Cortex of kidney (tissue), 1 donor: ENCODE measurements around the gene TLK1.

Experiments used
- DNase-seq: peaks from one replicate; lab custom pipeline; 2025; lab: John Stamatoyannopoulos, UW

Gene TLK1

DNA sequence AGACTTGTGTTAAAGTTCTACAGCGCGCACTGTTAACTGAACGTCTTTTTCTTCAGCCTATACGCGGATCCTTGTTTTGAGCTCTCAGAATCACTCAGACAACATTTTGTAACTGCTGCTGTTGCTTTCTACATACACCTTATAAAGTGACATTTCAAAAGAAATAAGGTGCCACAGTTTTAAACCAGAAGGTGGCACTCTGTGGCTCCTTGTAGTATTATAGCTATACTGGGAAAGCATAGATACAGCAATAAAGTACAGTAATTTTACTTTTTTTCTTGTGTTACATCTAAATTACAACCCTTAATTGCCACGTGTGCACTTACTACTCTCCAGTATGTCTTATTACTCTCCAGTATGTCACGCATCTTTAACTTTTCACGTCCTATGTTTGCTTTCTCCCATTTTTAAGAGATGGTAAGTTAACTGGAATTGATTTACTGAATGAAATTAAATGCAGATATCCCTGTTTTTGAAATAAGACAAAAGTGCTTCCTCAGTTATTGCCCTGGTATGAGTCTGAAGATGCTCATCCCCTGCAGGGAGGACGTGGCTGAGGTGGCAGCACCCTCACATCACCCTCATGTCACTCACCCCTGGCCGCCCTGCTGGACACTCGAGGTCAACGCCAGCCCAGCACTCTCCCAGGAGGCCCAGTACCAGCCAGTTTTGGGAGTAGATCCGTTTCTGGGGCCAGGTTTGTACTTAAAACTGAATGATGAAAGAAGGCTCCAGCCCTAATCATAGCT is 193.9 kb downstream of the TLK1 start:
- DNase-seq: no peak

DNA sequence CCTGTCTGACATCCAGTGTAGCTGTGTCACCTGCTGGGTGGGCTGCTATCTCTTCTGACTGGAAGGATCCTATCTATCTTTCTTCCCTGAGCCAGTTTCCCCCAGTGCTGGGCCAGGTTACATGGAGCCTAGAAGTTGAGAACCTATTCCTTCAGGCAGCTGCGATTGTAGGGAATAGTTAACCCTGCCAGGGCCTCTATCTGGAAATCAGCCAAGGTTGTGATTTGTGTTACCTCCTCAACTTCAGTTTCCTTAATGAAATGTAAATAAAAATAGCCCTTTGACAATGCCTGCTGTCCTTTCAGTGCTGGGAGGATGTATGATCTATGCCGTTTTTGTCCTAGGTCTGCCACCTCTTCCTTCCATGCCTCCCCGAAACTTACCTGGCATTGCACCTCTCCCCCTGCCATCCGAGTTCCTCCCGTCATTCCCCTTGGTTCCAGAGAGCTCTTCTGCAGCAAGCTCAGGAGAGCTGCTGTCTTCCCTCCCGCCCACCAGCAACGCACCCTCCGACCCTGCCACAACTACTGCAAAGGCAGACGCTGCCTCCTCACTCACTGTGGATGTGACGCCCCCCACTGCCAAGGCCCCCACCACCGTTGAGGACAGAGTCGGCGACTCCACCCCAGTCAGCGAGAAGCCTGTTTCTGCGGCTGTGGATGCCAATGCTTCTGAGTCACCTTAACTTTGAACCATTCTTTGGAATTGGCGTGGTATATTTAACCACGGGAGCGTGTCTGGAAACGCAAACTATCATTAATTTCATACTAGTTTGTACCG is 195.1 kb downstream of the TLK1 start:
- DNase-seq: no peak

- DNase-seq: no peak
Measured at GRCh38 chr2:170963386-170963785, 197.3 kb downstream of the TLK1 start.

DNA sequence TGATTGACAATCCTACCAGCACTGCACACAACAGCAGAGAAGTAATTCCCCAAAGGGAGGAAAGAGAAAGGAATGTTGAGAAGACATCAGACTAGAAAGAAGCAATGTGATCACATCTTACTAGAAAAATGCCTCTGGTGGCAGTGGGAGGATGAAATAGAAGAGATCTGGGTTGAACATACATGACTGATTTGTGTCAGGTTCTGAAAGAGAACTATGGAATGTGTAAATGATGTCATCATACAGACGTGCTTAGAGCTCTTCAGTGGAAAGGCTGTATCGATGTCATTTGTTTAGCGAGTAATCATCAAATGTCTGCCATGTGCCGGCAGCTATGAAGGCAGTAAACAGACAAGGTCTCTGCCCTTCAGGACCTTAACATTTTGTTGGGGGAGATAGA is 206.8 kb downstream of the TLK1 start:
- no peak for DNase-seq

GRCh38 chr2:170950221-170950761 is 210.4 kb downstream of the TLK1 start:
- DNase-seq: no peak

- no peak for DNase-seq
Measured at GRCh38 chr2:170949415-170949814, 211.3 kb downstream of the TLK1 start.

GRCh38 chr2:170944545-170944944 is 216.1 kb downstream of the TLK1 start:
- no peak for DNase-seq

DNA sequence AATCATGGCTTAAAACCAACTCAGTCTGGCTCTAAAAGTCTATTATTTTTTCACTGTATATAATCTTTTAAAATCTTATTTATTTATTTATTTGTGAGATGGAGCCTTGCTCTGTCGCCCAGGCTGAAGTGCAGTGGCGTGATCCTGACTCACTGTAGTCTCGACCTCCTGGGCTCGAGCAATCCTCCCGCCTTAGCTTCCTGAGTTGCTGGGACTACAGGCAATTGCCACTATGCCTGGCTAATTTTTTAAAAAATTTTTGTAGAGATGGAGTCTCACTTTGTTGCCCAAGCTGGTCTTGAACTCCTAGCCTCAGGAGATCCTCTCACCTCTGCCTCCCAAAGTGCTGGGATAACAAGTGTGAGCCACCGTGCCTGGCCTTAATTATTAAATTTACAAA is 217.1 kb downstream of the TLK1 start:
- no peak for DNase-seq

- DNase-seq: no peak
Measured at GRCh38 chr2:170943041-170943440, 217.7 kb downstream of the TLK1 start.

DNA sequence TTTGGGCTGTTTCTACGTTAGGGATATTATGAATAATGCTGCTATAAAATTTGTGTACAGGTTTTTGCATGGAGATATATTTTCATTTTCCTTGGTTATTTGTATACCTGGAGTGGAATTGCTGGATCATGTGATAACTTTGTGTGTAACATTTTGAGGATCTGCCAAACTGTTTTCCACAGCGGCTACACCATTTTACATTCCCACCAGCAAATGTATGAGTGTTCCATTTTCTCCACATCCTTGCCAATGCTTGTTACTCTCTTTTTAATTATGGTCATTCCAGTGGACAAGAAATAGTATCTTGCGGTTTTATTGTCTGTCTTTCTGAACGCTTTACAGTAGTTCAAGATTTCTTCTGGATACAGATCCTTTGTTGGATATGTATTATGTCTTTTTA is 218.1 kb downstream of the TLK1 start:
- DNase-seq: no peak
